HG03103 (cell line): ENCODE data around the gene TANC1.

ENCODE experiments used
- ATAC-seq: cut with Tn5 transposase; IDR thresholded peaks from one replicate; pipeline ENCODE4 v1.9.1; 2021; ENCODE audit warnings: low read depth; ENCODE audit not compliant: unreplicated experiment

The TANC1 gene

GRCh38 chr2:159153463-159153862, 185.0 kb downstream of the TANC1 start:
- ATAC-seq, result no peak

DNA sequence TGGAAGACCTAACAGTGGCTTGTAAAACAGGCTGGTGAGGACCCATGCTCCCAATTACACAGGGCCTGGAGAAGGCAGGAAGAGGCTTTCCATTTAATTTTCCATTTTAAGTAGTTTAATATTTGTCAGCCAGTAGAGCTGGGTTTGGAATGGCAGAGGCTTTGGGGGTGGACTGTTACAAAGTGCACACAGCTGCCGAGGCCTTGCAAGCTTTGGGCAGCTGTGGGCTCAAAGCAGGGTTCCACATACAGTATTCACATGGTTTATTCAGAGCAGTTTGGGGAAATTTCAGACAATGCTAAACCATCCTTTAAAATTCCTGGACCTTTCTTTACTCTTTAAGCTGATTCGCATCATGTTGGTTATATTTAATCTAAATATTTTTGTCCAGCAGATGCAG, 185.5 kb downstream of the TANC1 start:
- ATAC-seq, result no peak

- ATAC-seq, result no peak
Observed at GRCh38 chr2:159154366-159154765, 185.9 kb downstream of the TANC1 start.

DNA sequence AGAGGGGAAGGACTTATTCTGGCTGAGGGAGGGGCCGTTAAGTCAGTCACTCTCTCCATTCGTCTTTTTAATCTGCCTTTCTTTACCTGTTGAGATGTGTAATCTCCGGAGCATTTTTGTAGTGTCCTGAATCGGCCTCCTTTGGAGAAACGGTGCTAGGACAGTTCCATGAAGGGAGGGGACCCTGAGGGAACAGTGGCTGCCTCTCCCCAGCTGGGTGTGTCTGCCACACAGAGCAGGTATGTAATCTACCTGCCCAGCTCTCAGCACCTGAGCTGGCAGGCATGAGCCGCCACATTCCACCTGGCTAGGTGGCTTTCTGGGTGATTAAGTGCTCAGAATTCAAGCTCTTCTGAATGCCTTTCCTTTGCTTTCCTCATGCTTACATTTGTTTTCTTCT, 186.9 kb downstream of the TANC1 start:
- ATAC-seq, result no peak

DNA sequence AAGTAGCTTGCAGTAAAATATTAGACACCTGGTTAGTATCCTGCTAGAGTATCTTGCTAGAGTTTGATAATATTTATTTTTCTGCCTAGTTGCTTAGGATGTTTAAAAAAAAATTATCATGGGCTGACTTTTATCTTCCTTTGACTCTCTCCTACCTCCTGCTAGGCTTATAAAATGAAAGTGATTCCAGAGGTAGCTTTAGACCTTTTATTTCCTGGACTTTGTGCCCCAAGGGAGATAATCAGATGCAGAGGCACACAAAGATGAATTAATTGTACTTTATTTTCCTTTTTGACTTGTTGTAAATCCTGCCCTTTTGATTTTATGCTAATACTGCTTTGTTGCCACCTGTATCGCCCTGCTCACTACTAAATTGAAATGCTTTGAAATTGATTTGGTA, 187.4 kb downstream of the TANC1 start:
- ATAC-seq, result no peak

GRCh38 chr2:159156834-159157233, 188.4 kb downstream of the TANC1 start:
- ATAC-seq, result no peak

GRCh38 chr2:159157361-159158209, 189.1 kb downstream of the TANC1 start:
- no peak for ATAC-seq

GRCh38 chr2:159160412-159160811, 192.0 kb downstream of the TANC1 start:
- no peak for ATAC-seq

GRCh38 chr2:159160954-159161353, 192.5 kb downstream of the TANC1 start:
- no peak for ATAC-seq

- ATAC-seq, result no peak
Observed at GRCh38 chr2:159163930-159164329, 195.5 kb downstream of the TANC1 start.

GRCh38 chr2:159164457-159164911, 196.0 kb downstream of the TANC1 start:
- no peak for ATAC-seq

DNA sequence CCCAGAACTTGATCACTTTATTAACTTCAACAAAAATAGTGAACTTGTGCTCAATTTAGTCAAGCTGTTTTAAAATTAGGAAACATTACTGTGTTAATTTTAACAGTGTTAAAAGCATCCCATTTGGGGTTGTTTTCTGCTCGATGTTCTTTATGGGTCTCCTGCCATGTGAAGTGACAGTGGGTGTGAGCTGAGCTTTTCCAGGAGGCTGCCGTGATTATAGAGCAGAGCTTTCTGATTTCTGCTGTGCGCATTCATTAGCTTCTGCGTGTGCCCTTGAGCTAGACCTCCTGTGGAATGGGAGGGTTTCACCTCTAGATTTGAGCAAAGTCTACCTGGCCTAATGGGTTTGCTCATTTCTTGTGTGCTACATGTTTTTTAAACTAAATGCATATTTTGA, 196.6 kb downstream of the TANC1 start:
- no peak for ATAC-seq

DNA sequence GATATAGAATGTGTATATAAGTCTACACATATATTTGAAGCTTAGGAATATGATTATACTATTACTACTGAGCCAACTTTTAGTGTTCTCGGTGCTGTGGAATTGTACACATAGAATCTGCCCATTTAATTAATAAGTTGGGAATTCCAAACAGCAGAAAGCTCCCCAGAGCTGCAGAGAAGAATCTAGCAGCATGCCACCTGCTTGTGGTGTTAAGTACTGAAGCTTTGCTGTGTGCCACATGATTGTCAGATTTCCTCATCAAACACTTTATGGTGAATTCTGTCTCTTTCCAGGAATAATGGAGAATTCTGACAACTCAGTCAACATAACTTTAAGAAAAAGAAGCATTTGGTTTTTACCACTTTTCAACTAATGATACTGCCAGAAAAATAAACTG, 200.3 kb downstream of the TANC1 start:
- ATAC-seq, result no peak

DNA sequence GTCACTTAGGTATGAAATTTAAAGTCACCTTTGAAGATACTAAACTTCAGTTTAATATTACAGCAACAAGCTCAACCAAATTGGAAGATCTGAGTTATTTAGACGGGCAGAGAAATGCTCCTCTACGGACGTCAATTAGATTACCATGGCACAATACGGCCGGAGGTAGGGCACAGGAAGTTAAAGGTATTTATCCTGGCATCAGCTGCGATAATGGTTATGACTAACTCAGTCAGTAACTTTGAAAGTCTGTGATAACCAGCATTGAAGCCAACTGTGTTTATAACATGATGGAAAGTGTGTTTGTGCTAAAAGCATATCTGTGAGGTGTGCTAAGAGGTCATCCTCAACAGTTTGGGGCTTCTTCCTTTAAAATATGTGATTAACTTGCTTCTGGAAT, 200.7 kb downstream of the TANC1 start:
- no peak for ATAC-seq

DNA sequence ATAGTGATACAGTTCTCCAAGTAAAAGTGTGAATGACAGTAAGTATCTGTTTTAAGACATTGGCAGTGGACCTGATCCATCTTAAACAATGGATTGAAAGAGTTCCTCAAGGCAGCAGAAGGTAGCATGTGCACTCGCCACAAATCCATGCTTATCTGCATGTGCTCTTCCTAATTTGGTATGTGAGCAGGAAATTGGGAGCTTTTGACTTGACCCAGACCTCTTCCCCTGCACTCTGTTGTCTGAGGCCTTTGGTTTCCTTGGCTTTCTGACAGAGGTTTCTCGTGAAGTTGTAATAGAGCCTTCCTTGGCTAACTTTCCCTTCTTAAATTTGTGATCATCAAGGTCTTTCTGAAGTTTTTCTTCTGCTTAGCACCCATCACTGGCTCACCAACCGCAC, 204.0 kb downstream of the TANC1 start:
- ATAC-seq, result no peak

DNA sequence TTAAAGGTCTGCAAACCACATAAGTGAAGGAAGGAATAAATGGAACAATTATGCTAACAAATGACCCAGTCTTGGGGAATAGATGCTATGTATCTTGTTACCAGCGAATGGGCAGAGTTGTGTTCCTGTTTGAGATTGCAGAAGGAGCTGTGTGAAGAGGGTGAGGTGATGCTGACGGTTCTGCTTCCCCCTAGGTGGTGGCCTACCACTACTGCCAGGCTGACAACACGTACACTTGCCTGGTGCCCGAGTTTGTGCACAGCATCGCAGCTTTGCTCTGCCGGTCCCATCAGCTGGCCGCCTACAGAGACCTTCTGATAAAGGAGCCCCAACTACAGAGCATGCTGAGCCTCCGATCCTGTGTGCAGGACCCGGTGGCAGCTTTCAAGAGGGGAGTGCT, 206.3 kb downstream of the TANC1 start:
- no peak for ATAC-seq

GRCh38 chr2:159175182-159175581, 206.7 kb downstream of the TANC1 start:
- peak; percentile 52 for ATAC-seq

- no peak for ATAC-seq
Observed at GRCh38 chr2:159175927-159176326, 207.5 kb downstream of the TANC1 start.

DNA sequence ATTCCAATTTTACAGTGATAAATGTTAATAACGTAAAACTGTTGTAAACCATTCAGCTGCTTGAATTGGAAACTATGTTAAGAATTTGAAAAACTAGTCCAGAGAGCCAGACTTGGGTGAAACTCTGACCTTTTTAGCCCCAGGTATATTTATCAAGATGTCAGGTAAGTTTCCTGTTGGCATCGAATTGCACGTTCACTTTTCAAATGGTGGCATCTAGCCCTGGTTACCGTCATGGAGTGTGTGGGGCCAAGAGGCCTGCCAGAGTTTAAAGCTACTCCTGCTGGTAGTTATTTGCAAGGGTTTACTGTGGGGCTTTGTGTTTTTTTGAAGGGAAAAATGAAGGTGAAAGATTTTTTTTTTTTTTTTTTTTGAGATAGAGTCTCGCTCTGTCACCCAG, 208.1 kb downstream of the TANC1 start:
- no peak for ATAC-seq

DNA sequence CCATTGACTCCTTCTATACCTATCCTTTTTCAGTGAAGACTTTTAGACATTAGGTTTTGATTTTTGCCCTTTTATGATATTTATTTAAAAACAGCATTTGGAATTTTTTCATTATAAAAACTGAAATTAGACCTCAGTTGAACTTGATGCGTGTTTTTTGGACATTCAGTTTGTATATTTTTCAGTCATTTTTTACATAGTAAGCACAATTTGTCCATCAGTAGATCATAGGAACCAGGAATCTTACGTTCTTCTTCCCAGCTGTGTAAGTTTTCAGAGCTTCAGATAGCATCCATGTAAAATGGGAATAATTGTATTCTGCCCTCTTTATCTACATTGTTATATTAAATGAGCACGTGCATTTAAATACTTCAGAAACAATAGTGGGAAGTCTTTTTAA, 208.9 kb downstream of the TANC1 start:
- ATAC-seq, result no peak

GRCh38 chr2:159177957-159178356, 209.5 kb downstream of the TANC1 start:
- ATAC-seq, result no peak

- no peak for ATAC-seq
Observed at GRCh38 chr2:159179096-159179495, 210.7 kb downstream of the TANC1 start.

- no peak for ATAC-seq
Observed at GRCh38 chr2:159179696-159180095, 211.3 kb downstream of the TANC1 start.
